Loucy (cell line): ENCODE results near the gene RIMBP2.

Source experiments
- H2AFZ ChIP-seq: fragments of 200-600 bp; sonication (generic); 2 replicates; pipeline ENCODE4 v1.6.0; 2016; ENCODE audit warnings: antibody characterized with exemption, mild to moderate bottlenecking, low read length, moderate library complexity
- H3F3A ChIP-seq: fragments of 200-600 bp; 2 replicates; pipeline ENCODE4 v1.6.0; 2016; ENCODE audit warnings: antibody characterized with exemption, low read depth, mild to moderate bottlenecking
- H3K27me3 ChIP-seq: fragments of 200-600 bp; sonication (generic); 2 replicates; pipeline ENCODE4 v1.6.1; 2014; ENCODE audit warnings: low read length, mild to moderate bottlenecking; ENCODE audit not compliant: insufficient read depth, poor library complexity, severe bottlenecking
- H3K36me3 ChIP-seq: fragments of 200-600 bp; sonication (generic); 2 replicates; pipeline ENCODE4 v1.6.1; 2016; ENCODE audit warnings: low read length; ENCODE audit not compliant: insufficient read depth
- H3K4me1 ChIP-seq: fragments of 200-600 bp; sonication (generic); 2 replicates; pipeline ENCODE4 v1.5.1; 2014; ENCODE audit warnings: low read length, mild to moderate bottlenecking; ENCODE audit not compliant: insufficient read depth, poor library complexity, severe bottlenecking
- H3K4me2 ChIP-seq: fragments of 200-600 bp; sonication (generic); 2 replicates; pipeline ENCODE4 v1.6.0; 2014; ENCODE audit warnings: antibody characterized with exemption, low read length, low read depth, mild to moderate bottlenecking; ENCODE audit not compliant: poor library complexity, severe bottlenecking
- H3K4me3 ChIP-seq: fragments of 200-600 bp; sonication (generic); 2 replicates; pipeline ENCODE4 v1.5.1; 2014; ENCODE audit warnings: low read length, mild to moderate bottlenecking, mixed read lengths; ENCODE audit not compliant: poor library complexity, severe bottlenecking
- H3K79me2 ChIP-seq: fragments of 200-600 bp; sonication (generic); 2 replicates; pipeline ENCODE4 v1.6.1; 2014; ENCODE audit warnings: low read length; ENCODE audit not compliant: insufficient read depth
- H3K9ac ChIP-seq: fragments of 200-600 bp; sonication (generic); 2 replicates; pipeline ENCODE4 v1.6.0; 2014; ENCODE audit warnings: mild to moderate bottlenecking, low read depth, low read length, moderate library complexity; ENCODE audit not compliant: poor library complexity, severe bottlenecking
- H3K9me2 ChIP-seq: fragments of 200-600 bp; sonication (generic); replicated peaks from 2 replicates; pipeline ENCODE4 v1.6.1; 2016; ENCODE audit warnings: low read depth, low read length, mixed read lengths
- H3K9me3 ChIP-seq: fragments of 200-600 bp; sonication (generic); 2 replicates; pipeline ENCODE4 v1.6.1; 2014; ENCODE audit warnings: mild to moderate bottlenecking, antibody characterized with exemption, low read length, low read depth; ENCODE audit not compliant: insufficient read depth
- H4K20me1 ChIP-seq: fragments of 200-600 bp; sonication (generic); 2 replicates; pipeline ENCODE4 v1.6.0; 2014; ENCODE audit warnings: antibody characterized with exemption, low read length, mild to moderate bottlenecking; ENCODE audit not compliant: insufficient read depth, poor library complexity, severe bottlenecking
- EZH2phosphoT487 ChIP-seq: fragments of 200-600 bp; IDR thresholded peaks from 2 replicates; pipeline ENCODE4 v1.6.1; 2018; ENCODE audit warnings: antibody characterized with exemption, mild to moderate bottlenecking, moderate library complexity, borderline replicate concordance
- TF ChIP-seq, protein P1 (sequence below): fragments of 200-600 bp; sonication (generic); conservative IDR thresholded peaks from 2 replicates; pipeline ENCODE4 v1.5.1; 2014; ENCODE audit warnings: mild to moderate bottlenecking, antibody characterized with exemption, low read length

The RIMBP2 gene

DNA sequence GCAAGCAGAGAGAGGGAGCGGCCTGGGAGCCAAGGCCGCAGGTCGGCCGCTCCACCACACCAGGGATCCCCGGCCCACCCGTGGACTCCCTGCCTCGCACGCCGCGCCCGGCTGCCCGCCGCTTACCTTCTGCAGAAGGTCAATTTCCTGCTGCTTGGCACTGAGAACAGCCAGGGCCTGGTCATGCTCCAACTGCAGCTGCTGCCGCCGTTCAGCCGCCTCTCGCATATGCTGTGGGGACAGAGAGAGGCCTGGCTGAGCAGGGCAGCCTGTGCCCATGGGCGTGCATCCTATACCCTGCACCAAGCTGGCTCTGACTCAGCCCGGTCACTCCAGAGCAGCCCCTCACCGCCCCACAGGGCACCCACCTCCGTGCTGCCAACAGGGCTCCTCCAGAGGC, 237.3 kb downstream of the RIMBP2 start:
- Histone ChIP-seq H3K36me3 (no peaks in the 10 kb centered on the region), H3K9ac (no peak overlapping the region), H3K4me1 (no peaks in the 10 kb centered on the region), H3K9me2 (no peaks in the 10 kb centered on the region), H3F3A (no peaks in the 10 kb centered on the region), H3K9me3 (peaks cover 8% of the 10 kb centered on the region; the same call in 1 of the 2 replicates), H4K20me1 (no peaks in the 10 kb centered on the region), H2AFZ (no peak overlapping the region), H3K4me3 (no peak overlapping the region), H3K79me2 (no peaks in the 10 kb centered on the region), H3K4me2 (no peak overlapping the region), H3K27me3 (no peaks in the 10 kb centered on the region)
- TF ChIP-seq, protein P1, sequence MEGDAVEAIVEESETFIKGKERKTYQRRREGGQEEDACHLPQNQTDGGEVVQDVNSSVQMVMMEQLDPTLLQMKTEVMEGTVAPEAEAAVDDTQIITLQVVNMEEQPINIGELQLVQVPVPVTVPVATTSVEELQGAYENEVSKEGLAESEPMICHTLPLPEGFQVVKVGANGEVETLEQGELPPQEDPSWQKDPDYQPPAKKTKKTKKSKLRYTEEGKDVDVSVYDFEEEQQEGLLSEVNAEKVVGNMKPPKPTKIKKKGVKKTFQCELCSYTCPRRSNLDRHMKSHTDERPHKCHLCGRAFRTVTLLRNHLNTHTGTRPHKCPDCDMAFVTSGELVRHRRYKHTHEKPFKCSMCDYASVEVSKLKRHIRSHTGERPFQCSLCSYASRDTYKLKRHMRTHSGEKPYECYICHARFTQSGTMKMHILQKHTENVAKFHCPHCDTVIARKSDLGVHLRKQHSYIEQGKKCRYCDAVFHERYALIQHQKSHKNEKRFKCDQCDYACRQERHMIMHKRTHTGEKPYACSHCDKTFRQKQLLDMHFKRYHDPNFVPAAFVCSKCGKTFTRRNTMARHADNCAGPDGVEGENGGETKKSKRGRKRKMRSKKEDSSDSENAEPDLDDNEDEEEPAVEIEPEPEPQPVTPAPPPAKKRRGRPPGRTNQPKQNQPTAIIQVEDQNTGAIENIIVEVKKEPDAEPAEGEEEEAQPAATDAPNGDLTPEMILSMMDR = no peak
- TF ChIP-seq EZH2phosphoT487 = no peak

DNA sequence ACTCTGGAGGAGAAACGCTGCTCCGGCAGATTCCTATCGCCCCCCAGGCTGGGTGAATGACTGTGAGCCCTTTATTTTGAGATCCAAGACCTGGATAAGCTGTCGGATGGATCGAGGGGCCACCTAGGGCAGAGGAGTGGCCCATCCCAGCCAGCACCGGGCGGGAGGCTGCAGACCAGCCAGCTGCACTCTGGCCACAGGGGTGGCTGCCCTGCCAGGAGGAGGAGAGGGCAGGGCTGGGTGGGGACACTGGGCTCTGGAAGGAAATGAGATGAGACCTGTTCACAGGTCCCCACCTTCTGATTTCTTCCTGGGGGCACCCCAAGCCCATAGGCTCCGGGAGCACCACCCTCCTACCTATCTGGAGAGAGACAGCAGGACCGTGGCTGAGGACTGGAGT, 238.4 kb downstream of the RIMBP2 start:
- no peak overlapping the region for H3K4me2 ChIP-seq
- H3K9me2 ChIP-seq = no peaks in the 10 kb centered on the region
- H3K36me3 ChIP-seq = no peaks in the 10 kb centered on the region
- H3F3A ChIP-seq = no peaks in the 10 kb centered on the region
- no peaks in the 10 kb centered on the region for H3K79me2 ChIP-seq
- H2AFZ ChIP-seq = no peak overlapping the region
- TF ChIP-seq EZH2phosphoT487 = no peak
- TF ChIP-seq, protein P1 = no peak
- H3K4me3 ChIP-seq = no peak overlapping the region
- H4K20me1 ChIP-seq = no peaks in the 10 kb centered on the region
- no peaks in the 10 kb centered on the region for H3K27me3 ChIP-seq
- peaks cover 14% of the 10 kb centered on the region; the same call in 1 of the 2 replicates for H3K9me3 ChIP-seq
- no peak overlapping the region for H3K9ac ChIP-seq
- no peaks in the 10 kb centered on the region for H3K4me1 ChIP-seq

DNA sequence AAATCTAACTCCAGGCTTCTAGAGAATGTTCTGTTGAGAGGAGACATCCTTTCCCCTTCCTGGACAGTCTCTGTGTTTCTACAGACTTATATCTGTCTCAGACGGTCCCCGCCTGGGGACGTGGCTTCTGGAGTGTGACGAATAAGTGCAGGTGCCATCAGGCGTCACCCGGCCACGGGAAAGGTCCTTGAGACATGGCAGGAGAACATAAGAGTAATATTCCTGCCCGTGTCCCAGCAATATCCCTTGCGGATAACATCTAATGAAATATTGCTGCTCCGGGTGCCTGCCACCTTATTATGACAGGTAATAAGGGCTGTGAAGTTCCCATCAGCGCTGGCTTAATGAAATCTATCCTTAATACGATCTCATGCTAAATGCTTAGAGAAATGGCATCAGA, 238.8 kb downstream of the RIMBP2 start:
- no peaks in the 10 kb centered on the region for H4K20me1 ChIP-seq
- no peaks in the 10 kb centered on the region for H3K27me3 ChIP-seq
- peaks cover 17% of the 10 kb centered on the region; the same call in 1 of the 2 replicates for H3K9me3 ChIP-seq
- H3K9ac ChIP-seq = no peak overlapping the region
- H3K4me2 ChIP-seq = no peak overlapping the region
- H3K79me2 ChIP-seq = no peaks in the 10 kb centered on the region
- no peaks in the 10 kb centered on the region for H3K4me1 ChIP-seq
- TF ChIP-seq EZH2phosphoT487 = no peak
- TF ChIP-seq, protein P1 = no peak
- H2AFZ ChIP-seq = no peak overlapping the region
- no peaks in the 10 kb centered on the region for H3K36me3 ChIP-seq
- H3F3A ChIP-seq = no peaks in the 10 kb centered on the region
- H3K9me2 ChIP-seq = no peaks in the 10 kb centered on the region
- H3K4me3 ChIP-seq = no peak overlapping the region
